Activated T-helper 1 cell treated with anti-CD3 and anti-CD28 coated beads, Interleukin-12 subunit alpha, Interleukin-12 subunit beta, Interleukin-2, Interleukin-4 antibody, amounts not matched to agents 30 ng/mL and 10 ng/mL and 1 ng/mL, durations not matched to agents 14 hours and 24 hours and 36 hours (primary cell): Measurements from ENCODE around the gene ATP5F1C. TPM values are rescaled to one million over a fixed set of nuclear protein-coding genes. Genes with fewer than 3 reads are reported as not detected.

Experiments
- total RNA-seq: library from RNA; stranded (reverse); gene quantifications from 2 replicates; pipeline ENCODE4 v1.2.3, GENCODE V29; 2022

The ATP5F1C gene
- total RNA-seq, 1 donor from 2014 or later: 316 TPM

Other genes starting within 250 kb of the ATP5F1C start
- gene ITIH5, start 121.2 kb upstream of the ATP5F1C start, total RNA-seq: not detected in 2 replicates
- gene ITIH2, start 84.9 kb upstream of the ATP5F1C start, total RNA-seq: not detected in 2 replicates
- 11.0 and 12.3 TPM in 2 replicates for gene KIN, start 184 bp upstream of the ATP5F1C start, total RNA-seq
- 15.1 and 16.3 TPM in 2 replicates for gene TAF3, start 30.3 kb downstream of the ATP5F1C start, total RNA-seq